GM19023 (cell line): Measurements from ENCODE around the gene NFATC3.
"Not testable (repeated sequence)": the region's sequence is repeated elsewhere in the genome, so short reads cannot be mapped to it uniquely, and the experiment has no call there.

Experiments
- ATAC-seq: cut with Tn5 transposase; IDR thresholded peaks from one replicate; pipeline ENCODE4 v1.9.1; 2021; ENCODE audit warnings: mild to moderate bottlenecking, moderate library complexity; ENCODE audit not compliant: unreplicated experiment

Gene NFATC3

GRCh38 chr16:68088130-68088972 lies 3.2 kb downstream of the NFATC3 start:
- no peak for ATAC-seq

DNA sequence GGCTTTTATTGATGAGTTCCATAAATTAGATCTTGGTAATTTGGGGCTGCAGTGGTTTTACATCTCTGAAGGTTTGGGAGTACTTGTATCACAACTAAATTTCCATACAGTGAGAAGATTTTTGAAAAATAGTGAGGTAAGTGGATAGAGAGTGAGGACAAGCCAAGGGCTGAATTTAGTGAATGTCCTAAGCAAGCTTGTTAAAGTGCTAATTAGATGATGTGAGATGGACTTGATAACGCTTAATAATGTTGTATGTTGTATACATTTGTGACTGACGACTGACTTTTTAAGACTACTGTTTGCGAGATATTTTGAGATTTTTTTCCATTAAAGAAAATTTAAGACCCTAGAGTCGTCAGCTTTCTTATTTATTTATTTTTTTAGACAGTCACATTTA lies 3.9 kb downstream of the NFATC3 start:
- no peak for ATAC-seq

- ATAC-seq: no peak
Measured at GRCh38 chr16:68090130-68090529, 5.0 kb downstream of the NFATC3 start.

DNA sequence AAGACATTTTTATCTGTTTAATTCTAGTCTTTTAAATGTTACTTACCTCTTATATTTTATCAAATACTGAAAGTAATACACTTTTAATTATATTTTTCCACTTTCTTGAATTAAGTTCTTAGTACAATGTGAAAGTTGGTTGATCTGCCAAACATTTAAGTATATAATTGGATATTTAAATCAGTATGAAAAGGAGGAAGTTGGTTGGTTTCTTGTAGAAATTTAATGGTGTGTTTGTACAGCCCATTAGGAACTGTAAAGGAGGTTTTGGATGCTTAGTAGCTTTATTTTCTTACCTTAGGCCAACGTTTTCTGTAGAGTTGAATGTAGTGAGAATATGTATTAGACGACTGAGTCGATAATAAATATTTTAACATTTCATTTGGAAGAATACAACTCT lies 5.4 kb downstream of the NFATC3 start:
- no peak for ATAC-seq

- no peak for ATAC-seq
Measured at GRCh38 chr16:68091380-68092261, 6.5 kb downstream of the NFATC3 start.

DNA sequence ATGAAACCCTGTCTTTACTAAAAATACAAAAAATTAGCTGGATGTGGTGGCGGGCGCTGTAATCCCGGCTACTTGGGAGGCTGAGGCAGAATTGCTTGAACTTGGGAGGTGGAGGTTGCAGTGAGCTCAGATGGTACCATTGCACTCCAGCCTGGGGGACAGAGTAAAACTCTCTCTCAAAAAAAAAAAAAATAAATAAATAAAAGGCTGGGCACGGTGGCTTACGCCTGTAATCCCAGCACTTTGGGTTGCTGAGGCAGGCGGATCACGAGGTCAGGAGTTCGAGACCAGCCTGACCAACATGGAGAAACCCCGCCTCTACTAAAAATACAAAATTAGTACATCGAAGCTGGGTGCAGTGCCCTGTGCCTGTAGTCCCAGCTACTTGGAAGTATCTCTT lies 7.1 kb downstream of the NFATC3 start:
- ATAC-seq: not testable (repeated sequence)

- no peak for ATAC-seq
Measured at GRCh38 chr16:68093816-68094613, 8.8 kb downstream of the NFATC3 start.

DNA sequence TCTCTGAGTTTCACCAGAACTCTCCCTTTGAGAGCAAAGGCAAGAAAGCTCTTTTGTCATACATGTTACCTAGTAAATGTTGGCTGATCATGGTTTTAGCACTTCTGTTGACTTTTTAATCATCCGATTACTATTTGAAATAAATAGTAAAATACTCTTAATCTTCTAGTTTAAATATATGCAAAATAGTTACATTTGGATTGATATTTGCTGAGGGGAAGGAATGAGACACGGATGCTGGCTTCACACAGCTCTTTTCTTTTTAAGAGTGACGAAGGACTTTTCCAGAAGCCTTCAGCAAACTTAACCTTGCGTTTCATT lies 9.4 kb downstream of the NFATC3 start:
- ATAC-seq: no peak

- ATAC-seq: no peak
Measured at GRCh38 chr16:68096491-68096890, 11.3 kb downstream of the NFATC3 start.

GRCh38 chr16:68097088-68097487 lies 11.9 kb downstream of the NFATC3 start:
- no peak for ATAC-seq

- ATAC-seq: no peak
Measured at GRCh38 chr16:68097895-68098294, 12.7 kb downstream of the NFATC3 start.

GRCh38 chr16:68100488-68100887 lies 15.3 kb downstream of the NFATC3 start:
- ATAC-seq: no peak

DNA sequence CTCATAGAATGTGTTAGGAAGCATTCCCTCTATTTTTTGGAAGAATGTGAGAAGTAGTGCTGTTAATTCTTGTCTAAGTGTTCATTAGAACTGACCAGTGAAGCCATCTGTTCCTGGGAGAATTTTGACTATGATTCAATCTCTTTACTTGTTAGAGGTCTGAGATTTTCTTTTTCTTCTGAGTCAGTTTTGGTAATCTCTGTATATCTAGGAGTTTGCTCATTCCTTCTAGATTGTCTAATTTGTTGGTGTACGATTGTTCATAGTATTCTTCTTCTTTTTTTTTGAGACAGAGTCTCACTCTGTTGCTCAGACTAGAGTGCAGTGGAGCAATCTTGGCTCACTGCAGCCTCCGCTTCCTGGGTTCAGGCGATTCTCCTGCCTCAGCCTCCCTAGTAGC lies 20.4 kb downstream of the NFATC3 start:
- ATAC-seq: no peak

DNA sequence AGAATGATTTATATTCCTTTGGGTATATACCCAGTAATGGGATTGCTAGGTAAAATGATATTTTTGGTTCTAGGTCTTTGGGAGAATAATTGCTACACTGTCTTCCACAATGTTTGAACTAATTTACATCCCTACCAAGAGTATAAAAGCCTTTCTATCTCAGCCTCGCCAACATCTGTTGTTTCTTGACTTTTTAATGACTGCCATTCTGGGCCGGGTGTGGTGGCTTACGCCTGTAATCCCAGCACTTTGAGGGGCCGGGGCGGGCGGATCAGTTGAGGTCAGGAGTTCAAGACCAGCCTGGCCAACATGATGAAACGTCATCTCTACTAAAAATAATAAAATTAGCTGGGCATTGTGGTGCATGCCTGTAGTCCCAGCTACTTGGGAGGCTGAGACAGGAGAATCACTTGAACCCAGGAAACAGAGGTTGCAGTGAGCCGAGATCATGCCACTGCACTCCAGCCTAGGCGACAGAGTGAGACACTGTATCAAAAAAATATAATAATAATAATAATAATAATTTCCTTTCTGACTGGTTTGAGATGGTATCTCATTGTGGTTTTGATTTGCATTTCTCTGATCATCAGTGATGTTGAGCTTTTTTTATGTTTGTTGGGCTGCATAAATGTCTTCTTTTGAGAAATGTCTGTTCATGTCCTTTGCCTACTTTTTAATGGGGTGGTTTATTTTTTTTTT lies 22.2 kb downstream of the NFATC3 start:
- not testable (repeated sequence) for ATAC-seq

GRCh38 chr16:68109156-68109555 lies 24.0 kb downstream of the NFATC3 start:
- ATAC-seq: not testable (repeated sequence)

- ATAC-seq: not testable (repeated sequence)
Measured at GRCh38 chr16:68110611-68111010, 25.4 kb downstream of the NFATC3 start.

GRCh38 chr16:68111379-68111778 lies 26.2 kb downstream of the NFATC3 start:
- no peak for ATAC-seq

GRCh38 chr16:68113059-68113761 lies 28.0 kb downstream of the NFATC3 start:
- ATAC-seq: no peak

- ATAC-seq: no peak
Measured at GRCh38 chr16:68113765-68114240, 28.6 kb downstream of the NFATC3 start.

- ATAC-seq: not testable (repeated sequence)
Measured at GRCh38 chr16:68114939-68115338, 29.8 kb downstream of the NFATC3 start.
